AG04449 (cell line): ENCODE results near the gene HDAC2.

Experiments used
- CTCF ChIA-PET: fragments of 350-600 bp; formaldehyde crosslinking; extraction: SDS; loops from one replicate; lab custom pipeline; 2021; ENCODE audit warnings: antibody characterized with exemption; lab: Yijun Ruan, JAX
- POLR2A ChIA-PET: fragments of 400-600, 350-600 bp; formaldehyde crosslinking; extraction: SDS; loops from one replicate; lab custom pipeline; 2020; ENCODE audit warnings: antibody characterized with exemption, inconsistent platforms; lab: Yijun Ruan, JAX
- DNase-seq: peaks from one replicate; pipeline ENCODE4 v3.0.0-alpha.2; 2010; ENCODE audit warnings: low read depth, low spot score
- H3K4me3 ChIP-seq: 2 replicates; pipeline ENCODE4 v1.5.1; 2011; ENCODE audit warnings: low read depth, mild to moderate bottlenecking, control low read depth, low read length
- TF ChIP-seq, protein P1 (sequence below): IDR thresholded peaks from one replicate; pipeline ENCODE4 v1.5.1; 2011; ENCODE audit warnings: mild to moderate bottlenecking, moderate library complexity, low read length, control low read depth, inconsistent platforms; ENCODE audit not compliant: insufficient read depth; ENCODE audit errors: missing control alignments

The HDAC2 gene

DNA sequence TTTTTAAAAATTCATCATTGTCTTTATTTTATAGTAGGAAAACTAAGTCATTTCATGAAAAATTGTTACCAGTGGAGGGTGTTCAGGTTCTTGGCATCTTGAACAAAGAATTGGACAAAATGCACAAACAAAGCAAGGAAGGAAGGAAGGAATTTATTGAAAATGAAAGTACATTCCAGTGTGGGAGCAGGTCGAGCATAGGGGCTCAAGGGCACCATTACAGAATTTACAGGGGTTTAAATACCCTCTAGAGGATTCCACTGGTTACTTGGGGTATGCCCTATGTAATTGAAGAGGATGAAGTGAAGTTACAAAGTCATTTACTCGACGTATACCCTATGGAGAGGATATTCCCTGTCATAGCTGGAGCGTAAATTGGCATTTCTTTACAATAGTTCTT lies 37.4 kb upstream of the HDAC2 start:
- TF ChIP-seq, protein P1, sequence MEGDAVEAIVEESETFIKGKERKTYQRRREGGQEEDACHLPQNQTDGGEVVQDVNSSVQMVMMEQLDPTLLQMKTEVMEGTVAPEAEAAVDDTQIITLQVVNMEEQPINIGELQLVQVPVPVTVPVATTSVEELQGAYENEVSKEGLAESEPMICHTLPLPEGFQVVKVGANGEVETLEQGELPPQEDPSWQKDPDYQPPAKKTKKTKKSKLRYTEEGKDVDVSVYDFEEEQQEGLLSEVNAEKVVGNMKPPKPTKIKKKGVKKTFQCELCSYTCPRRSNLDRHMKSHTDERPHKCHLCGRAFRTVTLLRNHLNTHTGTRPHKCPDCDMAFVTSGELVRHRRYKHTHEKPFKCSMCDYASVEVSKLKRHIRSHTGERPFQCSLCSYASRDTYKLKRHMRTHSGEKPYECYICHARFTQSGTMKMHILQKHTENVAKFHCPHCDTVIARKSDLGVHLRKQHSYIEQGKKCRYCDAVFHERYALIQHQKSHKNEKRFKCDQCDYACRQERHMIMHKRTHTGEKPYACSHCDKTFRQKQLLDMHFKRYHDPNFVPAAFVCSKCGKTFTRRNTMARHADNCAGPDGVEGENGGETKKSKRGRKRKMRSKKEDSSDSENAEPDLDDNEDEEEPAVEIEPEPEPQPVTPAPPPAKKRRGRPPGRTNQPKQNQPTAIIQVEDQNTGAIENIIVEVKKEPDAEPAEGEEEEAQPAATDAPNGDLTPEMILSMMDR = no peak
- no peak for DNase-seq
- ChIA-PET POLR2A (no interaction called here), CTCF (no interaction called here)
- no peak overlapping the region for H3K4me3 ChIP-seq

DNA sequence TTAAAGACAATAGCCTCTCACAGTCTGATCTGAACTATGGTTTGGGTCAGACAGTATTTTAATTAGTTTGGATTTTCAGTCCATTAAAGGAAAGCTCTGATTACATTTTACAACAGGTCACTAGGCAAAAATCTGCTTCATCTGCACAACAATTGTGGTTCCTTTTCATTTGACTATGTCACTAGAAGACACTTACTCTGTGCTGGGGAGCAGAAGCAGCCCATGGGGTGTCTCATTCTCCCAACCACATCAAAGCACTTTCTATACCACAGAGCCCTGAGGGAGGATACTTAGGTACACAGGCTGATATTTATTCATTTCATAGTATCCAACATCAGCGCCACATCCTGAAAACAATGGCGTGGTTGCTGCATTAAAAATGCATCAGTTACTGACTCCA lies 36.6 kb upstream of the HDAC2 start:
- TF ChIP-seq, protein P1 = no peak
- DNase-seq = no peak
- ChIA-PET POLR2A (no interaction called here), CTCF (interaction anchor here (2.2 kb wide), 1 partner anchor 101 kb away, joined by 5 read pairs; no protein-coding TSS in a partner anchor)
- no peak overlapping the region for H3K4me3 ChIP-seq

DNA sequence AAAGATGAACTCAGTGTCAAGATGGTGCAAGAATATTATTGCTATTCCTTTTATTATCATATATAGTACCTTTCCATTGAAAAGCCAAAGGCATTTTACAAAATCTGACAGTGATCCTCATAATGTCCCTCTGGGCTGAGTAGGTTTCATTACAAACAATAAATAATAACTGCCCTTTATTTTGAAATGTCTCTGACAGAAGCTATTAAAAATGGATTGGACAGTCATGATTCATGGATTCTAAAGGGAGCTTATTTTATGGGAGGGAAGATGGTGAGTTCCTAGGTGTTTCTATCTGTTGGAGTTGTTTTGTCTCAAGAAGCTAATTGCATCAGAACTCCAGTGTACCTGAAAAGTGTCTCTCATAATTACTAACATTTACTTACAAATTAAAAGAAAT lies 30.4 kb upstream of the HDAC2 start:
- TF ChIP-seq, protein P1 = no peak
- CTCF ChIA-PET = interaction anchor here (0.7 to 1.5 kb wide), 3 partner anchors 95 to 303 kb away, joined by 3 to 8 read pairs (median 3); no protein-coding TSS in a partner anchor
- POLR2A ChIA-PET = no interaction called here
- DNase-seq = no peak
- no peak overlapping the region for H3K4me3 ChIP-seq

DNA sequence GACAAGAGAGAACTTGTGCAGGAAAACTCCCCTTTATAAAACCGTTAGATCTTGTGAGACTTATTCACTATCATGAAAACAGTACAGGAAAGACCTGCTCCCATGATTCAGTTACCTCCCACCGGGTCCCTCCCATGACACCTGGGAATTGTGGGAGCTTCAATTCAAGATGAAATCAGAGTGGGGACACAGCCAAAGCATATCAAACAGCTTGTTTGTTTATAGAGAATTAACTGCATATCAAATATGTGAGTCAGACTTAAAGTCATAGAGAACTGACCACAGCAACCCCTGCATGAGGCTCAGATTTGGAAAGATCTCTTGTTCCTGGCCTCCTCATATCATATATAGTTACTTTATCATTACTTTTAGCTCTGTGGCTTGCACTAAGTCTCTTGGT lies 29.1 kb upstream of the HDAC2 start:
- POLR2A ChIA-PET = interaction anchor here (0.6 kb wide), 1 partner anchor 24 kb away, joined by 3 read pairs; no protein-coding TSS in a partner anchor
- H3K4me3 ChIP-seq = no peak overlapping the region
- DNase-seq = no peak
- TF ChIP-seq, protein P1 = no peak
- CTCF ChIA-PET = interaction anchor here (1.5 kb wide), 2 partner anchors 10 to 108 kb away, joined by 3 to 9 read pairs; no protein-coding TSS in a partner anchor

DNA sequence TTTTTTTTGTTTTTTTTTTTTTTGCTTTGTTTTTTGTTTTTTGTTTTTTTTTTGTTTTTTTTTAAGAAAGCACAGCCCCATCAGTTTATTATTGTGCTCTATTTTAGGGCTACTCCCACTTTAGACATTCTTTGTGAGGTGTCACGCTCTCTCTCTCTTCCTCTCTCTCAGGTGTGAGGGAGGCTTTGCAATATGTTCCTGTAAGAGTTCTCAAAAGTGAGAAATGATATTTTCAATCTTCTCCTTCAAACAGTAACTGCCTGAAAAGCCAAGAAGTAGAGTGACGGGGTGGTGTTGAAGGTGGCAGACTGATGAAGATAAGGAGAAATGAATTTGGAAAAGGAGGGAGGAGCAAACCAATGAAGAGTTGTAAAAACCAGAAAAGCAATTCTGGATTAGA lies 28.3 kb upstream of the HDAC2 start:
- ChIA-PET POLR2A (no interaction called here), CTCF (interaction anchor here (0.7 to 1.5 kb wide), 3 partner anchors 11 to 109 kb away, joined by 3 read pairs; no protein-coding TSS in a partner anchor)
- no peak overlapping the region for H3K4me3 ChIP-seq
- no peak for DNase-seq
- TF ChIP-seq, protein P1 = no peak

DNA sequence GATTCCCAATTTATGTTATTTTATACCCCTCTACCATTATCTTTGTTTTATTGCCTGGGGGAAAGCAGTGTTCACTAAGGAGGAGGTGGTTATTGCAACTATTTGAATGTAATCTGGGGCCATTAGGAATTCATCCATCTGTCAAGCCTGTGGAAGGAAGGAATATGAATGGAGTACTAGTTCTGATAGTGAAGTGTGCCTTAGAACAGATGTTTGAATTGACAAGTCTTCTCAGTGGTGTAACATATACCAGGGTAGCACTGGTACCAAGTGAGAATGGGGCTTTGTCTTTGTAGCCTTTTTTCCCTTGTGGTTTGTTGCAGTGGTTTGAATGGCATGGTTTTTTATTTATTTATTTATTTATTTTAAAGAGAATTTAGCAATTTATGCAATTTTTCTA lies 27.9 kb upstream of the HDAC2 start:
- POLR2A ChIA-PET = no interaction called here

More for the DNA sequence above, 27.9 kb upstream of the HDAC2 start:
- TF ChIP-seq, protein P1 = no peak
- H3K4me3 ChIP-seq = no peak overlapping the region
- CTCF ChIA-PET = interaction anchor here (0.7 to 1.5 kb wide), 3 partner anchors 11 to 110 kb away, joined by 3 read pairs; no protein-coding TSS in a partner anchor
- no peak for DNase-seq
